GM19395 (cell line): ENCODE data around the gene DIS3L2.
"Not testable (repeated sequence)": the region's sequence is repeated elsewhere in the genome, so short reads cannot be mapped to it uniquely, and the experiment has no call there.

Experiments
- ATAC-seq: cut with Tn5 transposase; IDR thresholded peaks from one replicate; pipeline ENCODE4 v1.9.1; 2021; ENCODE audit warnings: mild to moderate bottlenecking, moderate library complexity; ENCODE audit not compliant: unreplicated experiment

The DIS3L2 gene

GRCh38 chr2:232363064-232363783, 401.7 kb downstream of the DIS3L2 start:
- not testable (repeated sequence) for ATAC-seq

GRCh38 chr2:232363784-232364615, 402.5 kb downstream of the DIS3L2 start:
- ATAC-seq, result peak; percentile 44

GRCh38 chr2:232364806-232365594, 403.5 kb downstream of the DIS3L2 start:
- not testable (repeated sequence) for ATAC-seq

GRCh38 chr2:232365621-232366321, 404.3 kb downstream of the DIS3L2 start:
- ATAC-seq, result no peak

GRCh38 chr2:232366461-232366860, 404.9 kb downstream of the DIS3L2 start:
- not testable (repeated sequence) for ATAC-seq

GRCh38 chr2:232367016-232367415, 405.5 kb downstream of the DIS3L2 start:
- ATAC-seq, result no peak

- ATAC-seq, result no peak
These were observed 406.2 kb downstream of the DIS3L2 start for GRCh38 chr2:232367591-232368233.

- no peak for ATAC-seq
These were observed 406.8 kb downstream of the DIS3L2 start for GRCh38 chr2:232368311-232368731.

GRCh38 chr2:232369126-232369951, 407.8 kb downstream of the DIS3L2 start:
- no peak for ATAC-seq

GRCh38 chr2:232370007-232370406, 408.5 kb downstream of the DIS3L2 start:
- not testable (repeated sequence) for ATAC-seq

- no peak for ATAC-seq
These were observed 411.0 kb downstream of the DIS3L2 start for GRCh38 chr2:232372231-232373208.

- ATAC-seq, result no peak
These were observed 412.8 kb downstream of the DIS3L2 start for GRCh38 chr2:232374356-232374755.

- no peak for ATAC-seq
These were observed 413.7 kb downstream of the DIS3L2 start for GRCh38 chr2:232375164-232375563.

GRCh38 chr2:232376260-232376659, 414.7 kb downstream of the DIS3L2 start:
- ATAC-seq, result no peak

- ATAC-seq, result no peak
These were observed 415.2 kb downstream of the DIS3L2 start for GRCh38 chr2:232376713-232377112.

GRCh38 chr2:232377319-232377718, 415.8 kb downstream of the DIS3L2 start:
- ATAC-seq, result no peak

- ATAC-seq, result no peak
These were observed 416.6 kb downstream of the DIS3L2 start for GRCh38 chr2:232377841-232378734.
